PC-9 (cell line): ENCODE data around the gene E2F4.

Source experiments
- CTCF ChIP-seq: fragments of 200-600 bp; sonication (generic); conservative IDR thresholded peaks from 2 replicates; pipeline ENCODE4 v1.6.1; 2017; ENCODE audit warnings: mixed run types, antibody characterized with exemption, mild to moderate bottlenecking, moderate library complexity
- EZH2 ChIP-seq: fragments of 200-600 bp; sonication (generic); IDR thresholded peaks from 2 replicates; pipeline ENCODE4 v1.8.0; 2017; ENCODE audit warnings: antibody characterized with exemption, low read depth

- TF ChIP-seq CTCF = no peak
- TF ChIP-seq EZH2 = no peak
Measured at GRCh38 chr16:67226295-67226803, 34.4 kb downstream of the E2F4 start.
